ENCODE results near the gene SLCO2A1.

DNA sequence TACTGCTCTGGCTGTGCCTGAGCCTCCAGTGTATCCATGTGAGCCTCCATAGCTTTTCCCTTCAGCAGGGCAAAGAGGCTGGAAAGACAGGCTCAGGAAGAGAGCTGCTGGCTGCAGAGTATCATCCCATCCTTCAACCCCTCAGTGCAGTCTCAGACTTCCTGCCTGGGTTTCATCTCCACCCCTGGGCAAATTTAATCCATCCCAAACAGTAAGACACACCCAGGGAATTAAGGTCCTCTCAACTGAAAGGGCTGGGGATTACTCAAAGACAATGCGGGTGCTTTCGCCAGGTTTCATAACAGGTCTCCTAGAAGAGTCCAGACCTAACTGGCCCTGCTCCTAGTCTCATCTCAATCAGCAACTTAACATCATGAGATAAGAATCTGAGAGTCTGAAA lies 15.5 kb downstream of the SLCO2A1 start:
- no peak for TF ChIP-seq EZH2 (IDR thresholded peaks at IDR 0.05)
- no peak for TF ChIP-seq POLR2AphosphoS5 (IDR thresholded peaks at IDR 0.05; ENCODE audit: borderline replicate concordance, low read depth, low read length)

Data from SK-N-MC (cell line).